Measurements from ENCODE around the gene NOVA2. TPM values are rescaled to one million over a fixed set of nuclear protein-coding genes. Genes with fewer than 3 reads are reported as not detected.

Gene NOVA2
- total RNA-seq, 4 donors from 2014 or later = 0.74 to 10.9 (median 3.8) TPM

- TF ChIP-seq CTCF (IDR thresholded peaks at IDR 0.05) = no peak
- ATAC-seq (ENCODE audit: low FRiP score) (no peak), DNase-seq (ENCODE audit: low spot score) (no peak)
Measured at GRCh38 chr19:45917421-45918091, 56.1 kb downstream of the NOVA2 start.

- DNase-seq (ENCODE audit: low spot score) (no peak), ATAC-seq (ENCODE audit: low FRiP score) (no peak)
Measured at GRCh38 chr19:45913874-45914830, 59.5 kb downstream of the NOVA2 start, which contains the start of gene NANOS2. NANOS2 (minus strand) TSS chr19:45914778; CDS start chr19:45914693, 85 bp downstream.

GRCh38 chr19:45911291-45911690 lies 62.4 kb downstream of the NOVA2 start:
- no peak for ATAC-seq (ENCODE audit: low FRiP score)
- no peak for DNase-seq (ENCODE audit: low spot score)
- no peak for TF ChIP-seq CTCF (IDR thresholded peaks at IDR 0.05)

More at GRCh38 chr19:45913874-45914830, 59.5 kb downstream of the NOVA2 start, which contains the start of gene NANOS2:
- no peak for TF ChIP-seq CTCF (IDR thresholded peaks at IDR 0.05)

GRCh38 chr19:45908956-45909355 lies 64.7 kb downstream of the NOVA2 start:
- DNase-seq (ENCODE audit: low spot score) = no peak
- TF ChIP-seq CTCF (IDR thresholded peaks at IDR 0.05) = no peak
- ATAC-seq (ENCODE audit: low FRiP score) = no peak

GRCh38 chr19:45906221-45906620 lies 67.4 kb downstream of the NOVA2 start:
- DNase-seq (ENCODE audit: low spot score) = no peak
- TF ChIP-seq CTCF (IDR thresholded peaks at IDR 0.05) = no peak
- no peak for ATAC-seq (ENCODE audit: low FRiP score)

- TF ChIP-seq CTCF (IDR thresholded peaks at IDR 0.05) = no peak
- ATAC-seq (ENCODE audit: low FRiP score) = no peak
- no peak for DNase-seq (ENCODE audit: low spot score)
Measured at GRCh38 chr19:45905011-45905410, 68.7 kb downstream of the NOVA2 start.
